Loucy (cell line): Measurements from ENCODE around the gene TEDC1.

ENCODE experiments used
- H2AFZ ChIP-seq: fragments of 200-600 bp; sonication (generic); 2 replicates; pipeline ENCODE4 v1.6.0; 2016; ENCODE audit warnings: antibody characterized with exemption, mild to moderate bottlenecking, low read length, moderate library complexity
- H3F3A ChIP-seq: fragments of 200-600 bp; 2 replicates; pipeline ENCODE4 v1.6.0; 2016; ENCODE audit warnings: antibody characterized with exemption, low read depth, mild to moderate bottlenecking
- H3K27me3 ChIP-seq: fragments of 200-600 bp; sonication (generic); 2 replicates; pipeline ENCODE4 v1.6.1; 2014; ENCODE audit warnings: low read length, mild to moderate bottlenecking; ENCODE audit not compliant: insufficient read depth, poor library complexity, severe bottlenecking
- H3K36me3 ChIP-seq: fragments of 200-600 bp; sonication (generic); 2 replicates; pipeline ENCODE4 v1.6.1; 2016; ENCODE audit warnings: low read length; ENCODE audit not compliant: insufficient read depth
- H3K4me1 ChIP-seq: fragments of 200-600 bp; sonication (generic); 2 replicates; pipeline ENCODE4 v1.5.1; 2014; ENCODE audit warnings: low read length, mild to moderate bottlenecking; ENCODE audit not compliant: insufficient read depth, poor library complexity, severe bottlenecking
- H3K4me2 ChIP-seq: fragments of 200-600 bp; sonication (generic); 2 replicates; pipeline ENCODE4 v1.6.0; 2014; ENCODE audit warnings: antibody characterized with exemption, low read length, low read depth, mild to moderate bottlenecking; ENCODE audit not compliant: poor library complexity, severe bottlenecking
- H3K4me3 ChIP-seq: fragments of 200-600 bp; sonication (generic); 2 replicates; pipeline ENCODE4 v1.5.1; 2014; ENCODE audit warnings: low read length, mild to moderate bottlenecking, mixed read lengths; ENCODE audit not compliant: poor library complexity, severe bottlenecking
- H3K79me2 ChIP-seq: fragments of 200-600 bp; sonication (generic); 2 replicates; pipeline ENCODE4 v1.6.1; 2014; ENCODE audit warnings: low read length; ENCODE audit not compliant: insufficient read depth
- H3K9ac ChIP-seq: fragments of 200-600 bp; sonication (generic); 2 replicates; pipeline ENCODE4 v1.6.0; 2014; ENCODE audit warnings: mild to moderate bottlenecking, low read depth, low read length, moderate library complexity; ENCODE audit not compliant: poor library complexity, severe bottlenecking
- H3K9me2 ChIP-seq: fragments of 200-600 bp; sonication (generic); replicated peaks from 2 replicates; pipeline ENCODE4 v1.6.1; 2016; ENCODE audit warnings: low read depth, low read length, mixed read lengths
- H3K9me3 ChIP-seq: fragments of 200-600 bp; sonication (generic); 2 replicates; pipeline ENCODE4 v1.6.1; 2014; ENCODE audit warnings: mild to moderate bottlenecking, antibody characterized with exemption, low read length, low read depth; ENCODE audit not compliant: insufficient read depth
- H4K20me1 ChIP-seq: fragments of 200-600 bp; sonication (generic); 2 replicates; pipeline ENCODE4 v1.6.0; 2014; ENCODE audit warnings: antibody characterized with exemption, low read length, mild to moderate bottlenecking; ENCODE audit not compliant: insufficient read depth, poor library complexity, severe bottlenecking
- CTCF ChIP-seq: fragments of 200-600 bp; sonication (generic); conservative IDR thresholded peaks from 2 replicates; pipeline ENCODE4 v1.5.1; 2014; ENCODE audit warnings: mild to moderate bottlenecking, antibody characterized with exemption, low read length
- EZH2phosphoT487 ChIP-seq: fragments of 200-600 bp; IDR thresholded peaks from 2 replicates; pipeline ENCODE4 v1.6.1; 2018; ENCODE audit warnings: antibody characterized with exemption, mild to moderate bottlenecking, moderate library complexity, borderline replicate concordance

Gene TEDC1

GRCh38 chr14:105461903-105462302, 29.1 kb upstream of the TEDC1 start:
- Histone ChIP-seq H3K27me3 (no peaks in the 10 kb centered on the region), H4K20me1 (no peaks in the 10 kb centered on the region), H3K36me3 (peaks cover 43% of the 10 kb centered on the region; the same call in 1 of the 2 replicates), H3K4me3 (no peak overlapping the region), H3K4me2 (no peak overlapping the region), H3K9ac (no peak overlapping the region), H3F3A (no peaks in the 10 kb centered on the region), H3K79me2 (no peaks in the 10 kb centered on the region), H3K4me1 (no peaks in the 10 kb centered on the region), H3K9me3 (no peaks in the 10 kb centered on the region), H3K9me2 (no peaks in the 10 kb centered on the region), H2AFZ (no peak overlapping the region)
- TF ChIP-seq EZH2phosphoT487 (no peak), CTCF (no peak)

GRCh38 chr14:105464501-105464900, 26.5 kb upstream of the TEDC1 start:
- H4K20me1 ChIP-seq, result no peaks in the 10 kb centered on the region
- H3K9ac ChIP-seq, result no peak overlapping the region
- no peak overlapping the region for H2AFZ ChIP-seq
- H3K79me2 ChIP-seq, result no peaks in the 10 kb centered on the region
- H3K9me2 ChIP-seq, result no peaks in the 10 kb centered on the region
- peaks cover 42% of the 10 kb centered on the region; the same call in 1 of the 2 replicates for H3K36me3 ChIP-seq
- H3K4me2 ChIP-seq, result no peak overlapping the region
- no peak overlapping the region for H3K4me3 ChIP-seq
- H3K4me1 ChIP-seq, result no peaks in the 10 kb centered on the region
- no peaks in the 10 kb centered on the region for H3K9me3 ChIP-seq
- TF ChIP-seq EZH2phosphoT487, result no peak
- no peaks in the 10 kb centered on the region for H3K27me3 ChIP-seq
- H3F3A ChIP-seq, result no peaks in the 10 kb centered on the region

GRCh38 chr14:105465209-105466031, 25.6 kb upstream of the TEDC1 start:
- Histone ChIP-seq H3K27me3 (no peaks in the 10 kb centered on the region), H3K9ac (no peak overlapping the region), H2AFZ (no peak overlapping the region), H3K79me2 (no peaks in the 10 kb centered on the region), H3K9me3 (no peaks in the 10 kb centered on the region), H3K4me1 (no peaks in the 10 kb centered on the region), H3K36me3 (peaks cover 38% of the 10 kb centered on the region; the same call in 1 of the 2 replicates), H3K9me2 (no peaks in the 10 kb centered on the region), H3F3A (no peaks in the 10 kb centered on the region), H4K20me1 (no peaks in the 10 kb centered on the region), H3K4me3 (no peak overlapping the region), H3K4me2 (no peak overlapping the region)
- TF ChIP-seq CTCF (no peak), EZH2phosphoT487 (no peak)
